NCI-H1436 (cell line): Measurements from ENCODE around the gene RITA1.
"Not testable (repeated sequence)": the region's sequence is repeated elsewhere in the genome, so short reads cannot be mapped to it uniquely, and the experiment has no call there.

Experiments used
- DNase-seq: peaks from one replicate; lab custom pipeline; 2025; lab: John Stamatoyannopoulos, UW

The RITA1 gene

GRCh38 chr12:113204804-113205203 lies 19.3 kb downstream of the RITA1 start:
- no peak for DNase-seq

GRCh38 chr12:113206802-113207201 lies 21.3 kb downstream of the RITA1 start:
- not testable (repeated sequence) for DNase-seq

GRCh38 chr12:113207613-113208040 lies 22.1 kb downstream of the RITA1 start:
- DNase-seq = no peak

- DNase-seq = no peak
These were observed 22.8 kb downstream of the RITA1 start for GRCh38 chr12:113208041-113208934.

GRCh38 chr12:113211160-113211559 lies 25.6 kb downstream of the RITA1 start:
- DNase-seq = no peak

- DNase-seq = no peak
These were observed 29.4 kb downstream of the RITA1 start for GRCh38 chr12:113214895-113215400.

- no peak for DNase-seq
These were observed 30.5 kb downstream of the RITA1 start for GRCh38 chr12:113216027-113216426.

GRCh38 chr12:113220593-113221180 lies 35.2 kb downstream of the RITA1 start:
- DNase-seq = no peak

- peak; percentile 99 for DNase-seq
These were observed 35.9 kb downstream of the RITA1 start, which contains the start of gene TPCN1 for GRCh38 chr12:113221181-113221996. Gene TPCN1, plus strand, starts transcription at chr12:113221464. Its CDS starts 5,389 bp downstream, at chr12:113226853.

- DNase-seq = no peak
These were observed 36.6 kb downstream of the RITA1 start for GRCh38 chr12:113221997-113222729.

GRCh38 chr12:113222730-113223531 lies 37.4 kb downstream of the RITA1 start:
- no peak for DNase-seq

GRCh38 chr12:113224955-113225354 lies 39.4 kb downstream of the RITA1 start:
- DNase-seq = no peak

GRCh38 chr12:113226696-113227568 lies 41.4 kb downstream of the RITA1 start:
- DNase-seq = no peak

- DNase-seq = no peak
These were observed 42.3 kb downstream of the RITA1 start for GRCh38 chr12:113227686-113228391.

GRCh38 chr12:113228394-113229028 lies 43.0 kb downstream of the RITA1 start:
- no peak for DNase-seq

GRCh38 chr12:113230315-113231234 lies 45.1 kb downstream of the RITA1 start:
- DNase-seq = no peak
